Effector memory CD4-positive, alpha-beta T cell (primary cell): Measurements from ENCODE around the gene MRPL58.
"Not testable (repeated sequence)": the region's sequence is repeated elsewhere in the genome, so short reads cannot be mapped to it uniquely, and the experiment has no call there.

ENCODE experiments used
- DNase-seq, 3 donors: peaks; one replicate each; pipeline ENCODE4 v3.0.0-alpha.2; 2020
- H3K27ac ChIP-seq: 2 replicates; pipeline ENCODE4 v1.7.0; 2013; ENCODE audit warnings: mild to moderate bottlenecking, low read length, moderate library complexity; ENCODE audit not compliant: insufficient read depth, poor library complexity, severe bottlenecking
- H3K27me3 ChIP-seq: replicated peaks from 2 replicates; pipeline ENCODE4 v1.7.0; 2013; ENCODE audit warnings: mild to moderate bottlenecking, low read length; ENCODE audit not compliant: insufficient read depth, control insufficient read depth, poor library complexity, severe bottlenecking
- H3K36me3 ChIP-seq: 2 replicates; pipeline ENCODE4 v1.7.0; 2013; ENCODE audit warnings: mild to moderate bottlenecking, low read length, moderate library complexity; ENCODE audit not compliant: control insufficient read depth, insufficient read depth
- H3K4me1 ChIP-seq: 2 replicates; pipeline ENCODE4 v1.7.0; 2013; ENCODE audit warnings: low read length, mild to moderate bottlenecking; ENCODE audit not compliant: control insufficient read depth, insufficient read depth, poor library complexity, severe bottlenecking
- H3K4me3 ChIP-seq: 2 replicates; pipeline ENCODE4 v1.7.0; 2013; ENCODE audit warnings: low read length, low read depth, mild to moderate bottlenecking; ENCODE audit not compliant: insufficient read depth, poor library complexity, severe bottlenecking
- H3K9me3 ChIP-seq: 2 replicates; pipeline ENCODE4 v1.7.0; 2013; ENCODE audit warnings: mild to moderate bottlenecking, low read length, moderate library complexity; ENCODE audit not compliant: control insufficient read depth

Gene MRPL58

DNA sequence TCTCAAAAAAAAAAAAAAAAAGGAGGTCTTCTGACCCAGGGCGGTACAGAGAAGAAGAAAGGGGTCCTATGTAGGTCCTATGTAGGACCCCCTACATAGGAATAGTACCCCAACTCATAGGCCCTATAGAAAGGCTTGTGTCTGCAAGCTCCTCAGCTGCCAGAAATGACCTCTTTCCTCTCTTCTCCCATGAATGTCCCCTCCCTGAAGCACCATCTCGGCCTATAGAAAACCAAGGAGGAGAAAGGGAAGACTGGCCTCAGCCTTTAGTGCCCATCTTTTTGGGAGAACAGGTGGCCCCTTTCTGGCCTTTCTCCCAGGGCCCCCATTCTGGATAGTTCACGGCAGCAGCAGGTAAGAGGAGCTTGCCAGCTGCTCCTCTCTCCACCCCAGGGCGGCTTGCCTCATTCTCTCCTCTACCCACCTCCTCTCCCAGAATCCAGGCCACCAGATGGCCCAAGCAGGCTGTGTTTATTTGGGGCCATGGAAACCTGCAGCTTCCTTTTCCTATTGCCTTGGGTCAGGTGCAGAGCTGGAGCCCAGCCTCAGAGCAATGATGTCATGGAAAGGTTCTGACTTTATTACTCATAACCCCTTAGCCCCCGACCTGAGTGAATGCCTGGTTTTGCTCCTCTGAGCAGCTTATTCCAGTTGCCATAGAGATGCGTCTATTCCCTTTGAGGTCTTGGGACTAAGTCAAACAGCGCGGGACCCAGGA, 1.6 kb upstream of the MRPL58 start:
- H3K36me3 ChIP-seq, result no peaks in the 10 kb centered on the region
- H3K4me1 ChIP-seq, result peaks cover 14% of the 10 kb centered on the region
- H3K9me3 ChIP-seq, result no peaks in the 10 kb centered on the region
- no peak overlapping the region for H3K4me3 ChIP-seq
- H3K27ac ChIP-seq, result no peak overlapping the region
- no peak for DNase-seq
- H3K27me3 ChIP-seq, result no peaks in the 10 kb centered on the region

DNA sequence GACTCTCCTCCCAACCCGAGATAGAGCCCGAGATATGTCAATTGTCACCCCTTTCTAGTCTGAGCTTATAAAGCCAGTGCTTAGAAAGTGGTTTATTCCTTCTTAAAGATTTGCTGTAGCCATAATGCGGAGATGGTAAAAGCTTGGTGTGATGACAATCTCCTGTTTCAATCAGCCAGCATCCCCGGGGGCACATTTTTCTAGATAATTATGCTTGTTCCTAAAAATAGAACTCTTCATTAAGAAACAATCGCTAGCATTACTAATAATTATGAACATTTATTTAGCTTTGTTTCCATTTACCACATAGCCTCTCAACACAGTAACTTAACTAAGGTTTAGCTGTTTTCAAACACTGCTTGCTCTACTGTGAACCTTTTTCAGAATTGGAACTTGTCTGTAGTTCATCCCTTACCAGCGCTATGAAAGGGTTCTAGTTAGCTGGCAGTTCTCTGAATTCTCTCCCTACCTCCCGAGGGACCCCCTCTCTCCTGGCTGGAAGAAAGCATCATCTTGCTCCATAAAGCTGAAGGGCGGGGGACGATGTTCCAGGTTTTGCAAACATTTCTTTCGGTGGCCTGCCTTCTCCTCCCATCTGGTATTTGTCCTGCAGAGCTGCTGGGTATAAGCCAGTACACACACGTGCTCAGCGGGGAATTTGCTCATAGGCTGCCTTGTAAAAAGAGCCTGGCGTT, 922 bp upstream of the MRPL58 start:
- peak overlapping the region; percentile 91 for H3K4me3 ChIP-seq
- peak overlapping the region; percentile 75 for H3K27ac ChIP-seq
- H3K36me3 ChIP-seq, result peaks cover 5% of the 10 kb centered on the region
- no peaks in the 10 kb centered on the region for H3K27me3 ChIP-seq
- H3K4me1 ChIP-seq, result peaks cover 14% of the 10 kb centered on the region
- no peak for DNase-seq
- H3K9me3 ChIP-seq, result no peaks in the 10 kb centered on the region

DNA sequence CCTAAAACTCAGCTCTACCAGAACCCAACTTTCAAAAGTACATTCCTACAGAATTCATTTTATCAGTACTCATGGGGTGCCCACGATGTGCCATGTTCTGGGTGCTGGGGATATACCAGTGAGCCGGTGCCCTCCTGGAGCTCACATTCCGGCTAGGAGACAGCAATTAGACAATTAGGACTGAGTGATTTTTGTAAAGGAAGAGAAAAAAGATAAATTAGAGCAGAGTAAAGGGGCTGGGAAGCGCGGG, 449 bp upstream of the MRPL58 start:
- DNase-seq, result no peak
- H3K4me3 ChIP-seq, result peak overlapping the region; percentile 91

DNA sequence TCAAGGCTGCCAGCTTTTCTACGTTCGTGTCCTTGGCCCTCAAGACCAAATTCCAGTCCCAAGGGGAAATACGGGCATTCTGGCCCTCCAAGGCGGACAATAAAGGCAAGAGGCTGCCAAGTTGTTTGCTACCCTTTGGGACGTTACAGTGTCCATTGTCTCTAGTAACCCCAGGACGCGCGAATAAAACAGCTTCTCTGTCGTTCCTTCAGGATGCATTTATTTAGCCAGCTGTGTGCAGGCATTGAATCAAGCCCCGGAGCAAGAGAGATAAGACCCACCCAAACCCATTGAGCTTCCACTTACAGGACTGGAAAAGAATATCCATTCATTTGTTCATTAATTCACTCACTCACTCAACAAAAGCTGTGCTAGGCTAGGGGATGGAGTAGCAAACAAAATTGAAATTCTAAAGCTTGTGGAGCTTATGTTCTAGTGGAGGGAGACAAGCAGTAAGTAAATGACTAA, 656 bp downstream of the MRPL58 start:
- no peak for DNase-seq
- peaks cover 14% of the 10 kb centered on the region for H3K4me1 ChIP-seq
- H3K9me3 ChIP-seq, result no peaks in the 10 kb centered on the region
- peak overlapping the region; percentile 91 for H3K4me3 ChIP-seq
- H3K27ac ChIP-seq, result peak overlapping the region; percentile 75
- no peaks in the 10 kb centered on the region for H3K27me3 ChIP-seq
- H3K36me3 ChIP-seq, result peaks cover 12% of the 10 kb centered on the region

More for the DNA sequence above, 449 bp upstream of the MRPL58 start:
- Histone ChIP-seq H3K27ac (peak overlapping the region; percentile 75), H3K9me3 (no peaks in the 10 kb centered on the region), H3K36me3 (peaks cover 10% of the 10 kb centered on the region), H3K27me3 (no peaks in the 10 kb centered on the region), H3K4me1 (peaks cover 14% of the 10 kb centered on the region)

DNA sequence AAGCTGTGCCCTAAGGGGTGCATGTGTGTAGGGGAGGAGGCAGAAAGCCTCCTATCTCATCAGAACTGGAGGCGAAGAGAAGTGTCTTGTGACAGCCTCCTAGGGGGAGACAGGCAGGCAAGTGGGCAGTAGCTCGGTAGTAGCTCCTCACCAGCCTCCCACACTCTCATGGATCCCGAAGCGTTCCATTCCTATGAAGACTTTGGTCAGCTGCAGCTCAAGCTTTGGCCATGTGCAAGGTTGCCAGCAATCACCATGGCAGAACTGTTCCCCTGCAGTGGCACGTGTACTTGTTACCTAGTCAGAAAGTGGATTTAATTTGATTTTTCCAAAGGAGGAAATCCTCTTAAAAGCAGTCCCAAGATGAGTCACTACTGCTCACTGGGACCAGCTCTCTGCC, 6.7 kb downstream of the MRPL58 start:
- Histone ChIP-seq H3K4me1 (no peaks in the 10 kb centered on the region), H3K27me3 (no peaks in the 10 kb centered on the region), H3K27ac (no peak overlapping the region), H3K4me3 (no peak overlapping the region), H3K9me3 (no peaks in the 10 kb centered on the region), H3K36me3 (peaks cover 52% of the 10 kb centered on the region)
- no peak for DNase-seq

DNA sequence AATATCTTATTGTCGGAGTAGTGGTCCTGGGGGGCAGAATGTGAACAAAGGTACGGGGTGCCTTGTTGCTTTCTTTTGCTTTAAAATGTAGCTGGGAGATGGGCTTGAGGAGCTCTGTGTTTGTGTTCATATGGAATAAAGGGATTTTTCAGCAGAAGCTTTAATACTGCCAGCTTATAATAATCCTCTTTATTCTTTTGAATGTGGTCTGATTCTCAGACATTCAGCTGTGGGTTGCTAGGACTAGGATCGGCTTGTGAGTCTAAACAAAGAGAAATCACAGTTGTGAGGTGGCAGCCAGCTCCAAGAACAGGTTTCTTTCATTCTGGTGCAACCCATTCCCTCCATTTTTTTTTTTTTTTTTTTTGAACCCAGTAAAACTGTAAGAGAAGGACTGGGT, 7.2 kb downstream of the MRPL58 start:
- Histone ChIP-seq H3K27me3 (no peaks in the 10 kb centered on the region), H3K27ac (no peak overlapping the region), H3K9me3 (no peaks in the 10 kb centered on the region), H3K4me1 (no peaks in the 10 kb centered on the region), H3K4me3 (no peak overlapping the region), H3K36me3 (peaks cover 52% of the 10 kb centered on the region)
- no peak for DNase-seq

DNA sequence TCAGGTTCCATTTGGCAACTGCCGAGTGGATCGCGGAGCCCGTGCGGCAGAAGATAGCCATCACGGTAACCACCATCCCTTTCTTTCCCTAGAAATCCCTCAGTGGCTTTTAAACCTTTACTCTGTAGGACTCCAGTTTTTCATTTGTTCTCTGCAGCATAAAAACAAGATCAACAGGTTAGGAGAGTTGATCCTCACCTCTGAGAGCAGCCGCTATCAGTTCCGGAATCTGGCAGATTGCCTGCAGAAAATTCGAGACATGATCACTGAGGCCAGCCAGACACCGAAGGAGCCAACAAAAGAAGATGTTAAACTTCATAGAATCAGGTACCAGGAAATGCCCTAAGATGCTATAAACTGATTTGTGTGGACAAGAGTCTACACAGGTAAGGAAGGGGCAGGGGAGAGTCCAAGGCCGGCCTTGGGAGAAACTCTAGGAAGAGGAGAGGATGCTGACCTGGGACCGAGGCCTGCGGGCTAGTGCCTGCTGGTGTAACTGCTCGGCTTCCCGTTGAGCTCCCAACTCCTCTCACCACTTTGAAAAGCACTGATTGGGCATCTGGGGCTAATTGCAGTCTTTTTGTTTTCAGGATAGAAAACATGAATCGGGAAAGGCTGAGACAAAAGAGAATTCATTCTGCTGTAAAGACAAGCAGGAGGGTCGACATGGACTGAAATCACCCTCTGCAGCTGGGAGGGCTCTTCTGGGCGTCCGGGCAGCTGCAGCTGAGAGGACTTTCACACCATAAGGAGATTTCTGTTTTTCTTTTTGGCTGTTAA, 8.1 kb downstream of the MRPL58 start:
- H3K27me3 ChIP-seq, result no peaks in the 10 kb centered on the region
- peaks cover 52% of the 10 kb centered on the region for H3K36me3 ChIP-seq
- H3K27ac ChIP-seq, result no peak overlapping the region
- no peak for DNase-seq
- no peaks in the 10 kb centered on the region for H3K4me1 ChIP-seq
- no peaks in the 10 kb centered on the region for H3K9me3 ChIP-seq
- H3K4me3 ChIP-seq, result no peak overlapping the region

DNA sequence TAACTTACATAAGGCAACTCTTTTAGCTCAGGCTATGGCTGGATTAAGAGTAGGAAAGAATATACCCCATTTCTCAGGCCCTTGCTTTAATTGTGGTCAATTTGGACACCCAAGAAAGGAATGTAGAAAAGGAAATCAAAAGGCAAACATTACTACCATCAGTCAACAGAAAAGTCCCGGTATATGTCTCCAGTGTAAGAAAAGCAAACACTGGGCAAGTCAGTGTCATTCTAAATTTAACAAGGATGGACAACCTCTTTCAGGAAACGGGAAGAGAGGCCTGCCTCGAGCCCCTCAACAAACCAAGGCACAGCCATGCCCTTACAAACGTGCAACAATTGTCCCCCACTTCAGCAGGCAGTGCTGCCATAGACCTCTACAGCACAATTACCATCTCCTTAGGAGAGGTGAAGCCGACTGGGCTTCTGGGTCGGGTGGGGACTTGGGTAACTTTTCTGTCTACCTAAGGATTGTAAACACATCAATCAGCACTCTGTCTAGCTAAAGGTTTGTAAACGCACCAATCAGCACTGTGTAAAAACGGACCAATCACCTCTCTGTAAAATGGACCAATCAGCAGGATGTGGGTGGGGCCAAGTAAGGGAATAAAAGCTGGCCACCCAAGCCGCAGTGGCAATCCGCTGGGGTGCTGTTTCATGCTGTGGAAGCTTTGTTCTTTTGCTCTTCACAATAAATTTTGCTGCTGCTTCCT, 12.4 kb downstream of the MRPL58 start:
- Histone ChIP-seq H3K4me1 (no peaks in the 10 kb centered on the region), H3K4me3 (no peak overlapping the region), H3K27me3 (no peaks in the 10 kb centered on the region), H3K27ac (no peak overlapping the region), H3K36me3 (peaks cover 25% of the 10 kb centered on the region), H3K9me3 (no peaks in the 10 kb centered on the region)
- DNase-seq, result no peak

DNA sequence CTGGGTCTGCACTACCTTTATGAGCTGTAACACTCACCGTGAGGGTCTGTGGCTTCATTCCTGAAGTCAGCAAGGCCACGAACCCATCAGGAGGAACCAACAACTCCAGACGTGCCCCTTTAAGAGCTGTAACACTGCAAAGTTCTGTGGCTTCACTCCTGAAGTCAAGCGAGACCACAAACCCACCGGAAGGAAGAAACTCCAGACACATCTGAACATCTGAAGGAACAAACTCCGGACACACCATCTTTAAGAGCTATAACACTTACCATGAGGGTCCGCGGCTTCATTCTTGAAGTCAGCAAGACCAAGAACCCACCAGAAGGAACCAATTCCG, 12.9 kb downstream of the MRPL58 start:
- not testable (repeated sequence) for DNase-seq, H3K4me3 ChIP-seq
- peaks cover 20% of the 10 kb centered on the region for H3K36me3 ChIP-seq

More for the DNA sequence above, 12.9 kb downstream of the MRPL58 start:
- not testable (repeated sequence) for H3K9me3 ChIP-seq, H3K4me1 ChIP-seq, H3K27ac ChIP-seq, H3K27me3 ChIP-seq
